ENCODE measurements around the gene CORO1A. TPM values are rescaled to one million over a fixed set of nuclear protein-coding genes. Genes with fewer than 3 reads are reported as not detected.

CORO1A gene
- total RNA-seq, 1 donor: 0.36 TPM

Small RNA genes lying within 50 kb of the gene (small RNA-seq; reads per million reads assigned to genes)
- gene AC106782.4: not detected

Other genes with a start within 250 kb of the CORO1A start
- 74.3 and 84.0 TPM in 2 replicates for gene TMEM219, start 221.5 kb upstream of the CORO1A start, total RNA-seq
- gene TAOK2, start 209.7 kb upstream of the CORO1A start, total RNA-seq: 37.1 and 39.1 TPM in 2 replicates
- gene HIRIP3, start 188.0 kb upstream of the CORO1A start, total RNA-seq: 3.5 and 5.8 TPM in 2 replicates
- 14.5 and 16.8 TPM in 2 replicates for gene INO80E, start 187.4 kb upstream of the CORO1A start, total RNA-seq
- gene DOC2A, start 172.6 kb upstream of the CORO1A start, total RNA-seq: not detected in 2 replicates
- not detected in 2 replicates for gene C16orf92, start 160.4 kb upstream of the CORO1A start, total RNA-seq
- 0.36 TPM in 1 of 2 replicates, not detected in the other for gene TLCD3B, start 152.3 kb upstream of the CORO1A start, total RNA-seq
- gene ALDOA, start 117.8 kb upstream of the CORO1A start, total RNA-seq: 579 and 705 TPM in 2 replicates
- gene PPP4C, start 107.6 kb upstream of the CORO1A start, total RNA-seq: 175 and 178 TPM in 2 replicates
- 0.29 and 0.36 TPM in 2 replicates for gene TBX6, start 91.7 kb upstream of the CORO1A start, total RNA-seq
- gene YPEL3, start 87.4 kb upstream of the CORO1A start, total RNA-seq: 28.2 and 31.2 TPM in 2 replicates
- gene GDPD3, start 70.1 kb upstream of the CORO1A start, total RNA-seq: 0.36 and 0.88 TPM in 2 replicates
- 40.2 and 40.7 TPM in 2 replicates for gene MAPK3, start 60.4 kb upstream of the CORO1A start, total RNA-seq
- 26.8 and 64.8 TPM in 2 replicates for gene BOLA2B, start 10.1 kb downstream of the CORO1A start, total RNA-seq
- gene SLX1A, start 10.3 kb downstream of the CORO1A start, total RNA-seq: 19.9 and 23.3 TPM in 2 replicates
- 4.1 and 6.2 TPM in 2 replicates for gene SULT1A3, start 15.7 kb downstream of the CORO1A start, total RNA-seq
- gene NPIPB13, start 64.9 kb downstream of the CORO1A start, total RNA-seq: 5.9 and 7.2 TPM in 2 replicates
- 30.9 and 32.9 TPM in 2 replicates for gene CD2BP2, start 171.7 kb downstream of the CORO1A start, total RNA-seq
- 26.5 and 31.5 TPM in 2 replicates for gene TBC1D10B, start 186.9 kb downstream of the CORO1A start, total RNA-seq
- gene MYL11, start 191.2 kb downstream of the CORO1A start, total RNA-seq: not detected in 2 replicates
- 0.29 TPM in 1 of 2 replicates, not detected in the other for gene SEPTIN1, start 199.0 kb downstream of the CORO1A start, total RNA-seq
- 10.0 and 10.9 TPM in 2 replicates for gene ZNF48, start 211.8 kb downstream of the CORO1A start, total RNA-seq
- 10.9 and 14.8 TPM in 2 replicates for gene ZNF771, start 224.0 kb downstream of the CORO1A start, total RNA-seq
- 13.6 and 13.8 TPM in 2 replicates for gene DCTPP1, start 246.4 kb downstream of the CORO1A start, total RNA-seq

All from osteoblast (primary cell).